HG03558 (cell line): ENCODE measurements around the gene ZNF286A.
"Not testable (repeated sequence)": the region's sequence is repeated elsewhere in the genome, so short reads cannot be mapped to it uniquely, and the experiment has no call there.

ENCODE experiments used
- ATAC-seq: cut with Tn5 transposase; IDR thresholded peaks from one replicate; pipeline ENCODE4 v1.9.1; 2021; ENCODE audit warnings: moderate number of reproducible peaks; ENCODE audit not compliant: unreplicated experiment; ENCODE audit errors: extremely low read depth

The ZNF286A gene

GRCh38 chr17:15687494-15687893 lies 12.1 kb upstream of the ZNF286A start:
- not testable (repeated sequence) for ATAC-seq

GRCh38 chr17:15698967-15699366 lies 585 bp upstream of the ZNF286A start:
- not testable (repeated sequence) for ATAC-seq

- ATAC-seq: not testable (repeated sequence)
Observed at GRCh38 chr17:15699937-15700336, 385 bp downstream of the ZNF286A start.

- not testable (repeated sequence) for ATAC-seq
Observed at GRCh38 chr17:15704239-15704638, 4.7 kb downstream of the ZNF286A start.

- not testable (repeated sequence) for ATAC-seq
Observed at GRCh38 chr17:15704813-15705212, 5.3 kb downstream of the ZNF286A start.

GRCh38 chr17:15708879-15709278 lies 9.3 kb downstream of the ZNF286A start:
- ATAC-seq: not testable (repeated sequence)

- not testable (repeated sequence) for ATAC-seq
Observed at GRCh38 chr17:15716601-15717563, 17.3 kb downstream of the ZNF286A start.

- ATAC-seq: not testable (repeated sequence)
Observed at GRCh38 chr17:15730535-15730934, 31.0 kb downstream of the ZNF286A start.

- not testable (repeated sequence) for ATAC-seq
Observed at GRCh38 chr17:15731900-15732299, 32.3 kb downstream of the ZNF286A start, which contains the start of gene TBC1D26. Gene TBC1D26 (plus strand): TSS chr17:15732283. CDS start chr17:15735349, 3,066 bp downstream.

- not testable (repeated sequence) for ATAC-seq
Observed at GRCh38 chr17:15733174-15733789, 33.7 kb downstream of the ZNF286A start.

GRCh38 chr17:15736578-15736977 lies 37.0 kb downstream of the ZNF286A start:
- ATAC-seq: not testable (repeated sequence)

GRCh38 chr17:15738066-15738465 lies 38.5 kb downstream of the ZNF286A start:
- no peak for ATAC-seq

GRCh38 chr17:15739259-15739658 lies 39.7 kb downstream of the ZNF286A start:
- not testable (repeated sequence) for ATAC-seq

GRCh38 chr17:15740041-15740440 lies 40.5 kb downstream of the ZNF286A start:
- ATAC-seq: not testable (repeated sequence)

- no peak for ATAC-seq
Observed at GRCh38 chr17:15740570-15741120, 41.1 kb downstream of the ZNF286A start.

- no peak for ATAC-seq
Observed at GRCh38 chr17:15741624-15742023, 42.1 kb downstream of the ZNF286A start.

- no peak for ATAC-seq
Observed at GRCh38 chr17:15742051-15742795, 42.7 kb downstream of the ZNF286A start.

GRCh38 chr17:15742921-15743320 lies 43.4 kb downstream of the ZNF286A start:
- no peak for ATAC-seq

GRCh38 chr17:15744074-15744676 lies 44.6 kb downstream of the ZNF286A start:
- ATAC-seq: no peak

- ATAC-seq: no peak
Observed at GRCh38 chr17:15744885-15745284, 45.3 kb downstream of the ZNF286A start.
